ENCODE data around the gene RNF149. TPM values are rescaled to one million over a fixed set of nuclear protein-coding genes. Genes with fewer than 3 reads are reported as not detected.

RNF149 gene
- total and polyA plus RNA-seq, 9 of the 15 experiments (the other 6 are each of a cell fraction or from before 2014, with no cell fraction given), result 9.0 to 31.5 (median 22.8) TPM

DNA sequence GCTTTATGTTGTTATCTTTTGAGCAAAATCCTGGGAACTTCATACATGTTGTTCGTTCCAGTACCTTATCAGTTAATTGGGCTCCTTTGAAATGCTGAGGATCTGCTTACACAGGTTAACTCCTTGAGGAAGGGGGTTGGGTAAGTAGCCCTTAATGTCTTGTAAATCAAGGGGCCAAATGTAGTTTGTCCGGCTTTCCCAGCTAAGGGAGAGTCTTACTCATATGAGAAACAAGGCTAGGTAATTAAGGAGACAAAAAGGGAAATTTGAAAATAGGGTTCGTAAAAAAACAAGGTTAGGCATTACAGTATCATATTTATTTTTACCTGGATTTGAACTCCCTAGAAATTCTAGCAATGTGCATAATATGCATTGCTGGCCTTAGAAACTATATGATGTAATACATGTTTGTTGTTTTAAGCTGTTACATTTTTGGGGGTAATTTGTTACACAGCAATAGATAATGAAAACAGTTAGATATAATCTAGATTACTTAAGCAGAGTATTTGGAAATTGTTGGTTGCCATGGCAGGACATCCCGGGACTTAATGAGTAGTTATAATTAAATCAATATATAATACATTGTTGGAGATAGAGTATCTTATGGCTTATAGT, 30.9 kb upstream of the RNF149 start (continued):
- no peak for TF ChIP-seq CHCHD3 (CRISPR knock-in tag; IDR thresholded peaks at IDR 0.05)
- no peak for TF ChIP-seq KLF6 (CRISPR knock-in tag; IDR thresholded peaks at IDR 0.05; ENCODE audit: borderline replicate concordance)
- TF ChIP-seq PURB (CRISPR knock-in tag; IDR thresholded peaks at IDR 0.05; ENCODE audit: low read depth), result no peak
- 0 out of 2 replicates have a peak, but pooled peaks have one; percentile 8 for TF ChIP-seq ATF3 (IDR thresholded peaks at IDR 0.05)
- TF ChIP-seq ATF3 (CRISPR knock-in tag; conservative IDR thresholded peaks at IDR 0.05), result no peak
- TF ChIP-seq MAZ (CRISPR knock-in tag; conservative IDR thresholded peaks at IDR 0.05 in 1 of 2, IDR thresholded peaks at IDR 0.05 in 1 of 2), result no peak
- TF ChIP-seq NR2C1 (IDR thresholded peaks at IDR 0.05), result no peak
- no peak for TF ChIP-seq NR2C1 (tag; IDR thresholded peaks at IDR 0.05)
- no peak for TF ChIP-seq SMAD3 (CRISPR knock-in tag; conservative IDR thresholded peaks at IDR 0.05)
- no peak for TF ChIP-seq E2F5 (CRISPR knock-in tag; IDR thresholded peaks at IDR 0.05)
- TF ChIP-seq, protein P1, sequence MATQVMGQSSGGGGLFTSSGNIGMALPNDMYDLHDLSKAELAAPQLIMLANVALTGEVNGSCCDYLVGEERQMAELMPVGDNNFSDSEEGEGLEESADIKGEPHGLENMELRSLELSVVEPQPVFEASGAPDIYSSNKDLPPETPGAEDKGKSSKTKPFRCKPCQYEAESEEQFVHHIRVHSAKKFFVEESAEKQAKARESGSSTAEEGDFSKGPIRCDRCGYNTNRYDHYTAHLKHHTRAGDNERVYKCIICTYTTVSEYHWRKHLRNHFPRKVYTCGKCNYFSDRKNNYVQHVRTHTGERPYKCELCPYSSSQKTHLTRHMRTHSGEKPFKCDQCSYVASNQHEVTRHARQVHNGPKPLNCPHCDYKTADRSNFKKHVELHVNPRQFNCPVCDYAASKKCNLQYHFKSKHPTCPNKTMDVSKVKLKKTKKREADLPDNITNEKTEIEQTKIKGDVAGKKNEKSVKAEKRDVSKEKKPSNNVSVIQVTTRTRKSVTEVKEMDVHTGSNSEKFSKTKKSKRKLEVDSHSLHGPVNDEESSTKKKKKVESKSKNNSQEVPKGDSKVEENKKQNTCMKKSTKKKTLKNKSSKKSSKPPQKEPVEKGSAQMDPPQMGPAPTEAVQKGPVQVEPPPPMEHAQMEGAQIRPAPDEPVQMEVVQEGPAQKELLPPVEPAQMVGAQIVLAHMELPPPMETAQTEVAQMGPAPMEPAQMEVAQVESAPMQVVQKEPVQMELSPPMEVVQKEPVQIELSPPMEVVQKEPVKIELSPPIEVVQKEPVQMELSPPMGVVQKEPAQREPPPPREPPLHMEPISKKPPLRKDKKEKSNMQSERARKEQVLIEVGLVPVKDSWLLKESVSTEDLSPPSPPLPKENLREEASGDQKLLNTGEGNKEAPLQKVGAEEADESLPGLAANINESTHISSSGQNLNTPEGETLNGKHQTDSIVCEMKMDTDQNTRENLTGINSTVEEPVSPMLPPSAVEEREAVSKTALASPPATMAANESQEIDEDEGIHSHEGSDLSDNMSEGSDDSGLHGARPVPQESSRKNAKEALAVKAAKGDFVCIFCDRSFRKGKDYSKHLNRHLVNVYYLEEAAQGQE (IDR thresholded peaks at IDR 0.05; ENCODE audit: borderline replicate concordance), result no peak
- TF ChIP-seq, protein P1 (CRISPR knock-in tag; IDR thresholded peaks at IDR 0.05; ENCODE audit: low read depth), result no peak
